HG02943 (cell line): ENCODE measurements around the gene RIOK1.

Experiments used
- ATAC-seq: cut with Tn5 transposase; IDR thresholded peaks from one replicate; pipeline ENCODE4 v1.9.1; 2021; ENCODE audit warnings: mild to moderate bottlenecking, low read depth, moderate library complexity; ENCODE audit not compliant: unreplicated experiment

Gene RIOK1

DNA sequence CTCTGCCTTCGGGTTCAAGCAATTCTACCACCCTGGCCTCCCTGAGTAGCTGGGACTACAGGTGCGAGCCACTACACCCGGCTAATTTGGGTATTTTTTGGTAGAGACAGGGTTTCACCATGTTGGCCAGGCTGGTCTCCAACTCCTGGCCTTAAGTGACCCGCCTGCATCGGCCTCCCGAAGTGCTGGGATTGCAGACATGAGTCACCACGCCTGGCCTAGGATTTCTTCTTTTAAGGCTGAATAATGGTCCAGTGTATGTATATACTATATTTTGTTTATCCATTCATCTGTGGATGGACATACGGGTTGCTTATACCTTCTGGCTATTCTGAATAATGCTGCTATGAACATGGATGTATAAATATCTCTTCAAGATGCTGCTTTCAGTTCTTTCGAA lies 17.1 kb downstream of the RIOK1 start:
- ATAC-seq: no peak

DNA sequence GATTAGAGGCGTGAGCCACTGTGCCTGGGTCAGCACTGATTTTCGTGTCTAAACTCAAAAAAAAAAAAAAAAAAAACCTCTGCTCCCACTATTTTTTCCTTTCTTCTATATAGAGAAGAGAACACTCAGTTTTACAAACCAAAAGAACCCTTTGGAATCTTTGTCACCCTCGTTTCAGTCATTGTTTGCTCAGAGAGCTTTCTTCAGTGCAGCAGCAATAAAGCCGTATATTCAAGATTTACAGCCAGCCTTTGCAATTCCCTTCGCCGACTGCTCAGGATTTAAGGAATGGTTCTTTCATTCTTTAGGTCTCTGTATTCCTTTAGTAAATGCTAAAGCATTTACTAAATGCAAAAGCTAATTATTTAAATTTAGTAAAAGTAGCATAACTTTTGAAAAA lies 20.1 kb downstream of the RIOK1 start:
- ATAC-seq: no peak

DNA sequence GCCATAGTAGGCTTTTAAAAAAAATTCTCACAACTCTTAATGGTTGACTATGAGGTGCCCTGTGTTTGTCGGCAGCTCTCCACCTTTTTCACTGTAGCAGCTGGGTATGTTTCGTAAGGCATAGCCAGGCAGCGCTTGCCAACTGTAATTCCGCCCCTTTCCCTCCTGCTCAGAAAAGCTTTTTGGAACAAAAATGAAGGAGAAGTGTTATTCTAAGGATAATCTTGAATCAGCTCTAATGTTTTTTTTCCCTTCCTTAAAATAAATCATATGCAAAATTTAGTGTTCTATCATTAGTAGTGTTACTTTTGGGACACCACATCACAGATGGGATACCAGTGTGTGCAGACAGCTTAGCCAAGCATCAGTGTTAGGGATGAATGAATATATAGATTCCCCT lies 21.2 kb downstream of the RIOK1 start:
- ATAC-seq: no peak

DNA sequence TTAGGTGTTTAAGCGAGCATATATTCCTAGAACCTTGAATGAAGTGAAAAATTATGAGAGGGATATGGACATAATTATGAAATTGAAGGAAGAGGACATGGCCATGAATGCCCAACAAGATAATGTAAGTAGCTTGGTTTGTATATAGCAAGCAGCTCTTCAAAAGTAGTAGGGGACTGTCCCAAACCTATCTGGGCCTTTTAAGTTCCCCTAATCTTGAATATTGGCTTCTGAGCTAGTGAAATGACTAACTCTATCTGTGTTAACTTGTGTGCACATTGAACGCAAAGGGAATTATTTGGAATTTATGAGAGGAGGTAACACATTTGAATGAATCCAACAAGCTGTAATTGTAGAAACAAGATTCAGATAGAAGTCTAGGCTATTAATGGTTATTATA lies 21.7 kb downstream of the RIOK1 start:
- no peak for ATAC-seq

DNA sequence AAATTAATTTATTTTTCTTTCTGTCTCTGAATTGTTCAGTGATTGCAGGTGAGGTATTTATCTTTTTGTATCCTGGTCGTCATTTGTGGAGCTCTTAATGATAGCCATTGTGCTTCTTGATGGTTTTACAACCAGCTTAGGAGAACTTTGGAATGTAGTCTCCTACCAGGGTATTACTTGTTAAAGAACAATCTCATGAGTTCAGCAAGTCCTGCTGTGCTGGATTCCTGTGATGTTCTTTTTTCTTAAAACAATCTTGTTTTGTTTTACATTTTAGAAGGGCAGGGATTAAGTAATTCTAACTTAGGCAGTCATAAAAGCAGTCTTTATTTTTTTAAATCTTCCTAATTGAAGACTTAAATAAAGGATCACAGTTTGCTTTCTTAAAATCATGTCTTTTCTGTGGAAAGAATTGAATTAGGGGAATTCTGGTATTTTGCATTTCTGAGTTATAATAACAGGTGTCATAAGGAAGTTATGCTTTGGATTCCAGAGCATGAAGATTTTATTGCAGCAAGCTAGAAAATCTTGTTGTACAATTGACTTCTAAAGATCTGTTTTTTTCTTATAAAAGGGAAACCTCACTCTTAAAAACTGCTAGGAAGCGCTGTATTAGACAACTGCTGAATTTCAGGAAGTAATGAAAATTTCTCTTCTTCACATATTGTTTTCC lies 23.7 kb downstream of the RIOK1 start:
- no peak for ATAC-seq

DNA sequence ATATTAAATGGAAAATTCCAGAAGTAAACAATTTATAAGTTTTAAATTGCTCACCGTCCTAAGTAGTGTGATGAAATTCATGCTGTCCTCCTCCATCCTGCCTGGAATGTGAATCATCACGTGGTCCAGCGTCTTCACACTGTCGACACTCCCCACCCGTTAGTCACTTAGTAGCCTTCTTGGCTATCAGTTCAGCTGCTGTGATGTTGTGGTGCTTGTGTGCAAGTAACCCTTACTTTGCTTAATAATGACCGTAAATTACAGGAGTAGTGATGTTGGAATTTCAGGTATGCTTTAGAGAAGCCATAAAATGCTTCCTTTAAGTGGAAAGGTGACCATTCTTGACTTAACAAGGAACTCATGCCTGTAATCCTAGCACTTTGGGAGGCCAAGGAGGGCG lies 25.2 kb downstream of the RIOK1 start:
- ATAC-seq: no peak

DNA sequence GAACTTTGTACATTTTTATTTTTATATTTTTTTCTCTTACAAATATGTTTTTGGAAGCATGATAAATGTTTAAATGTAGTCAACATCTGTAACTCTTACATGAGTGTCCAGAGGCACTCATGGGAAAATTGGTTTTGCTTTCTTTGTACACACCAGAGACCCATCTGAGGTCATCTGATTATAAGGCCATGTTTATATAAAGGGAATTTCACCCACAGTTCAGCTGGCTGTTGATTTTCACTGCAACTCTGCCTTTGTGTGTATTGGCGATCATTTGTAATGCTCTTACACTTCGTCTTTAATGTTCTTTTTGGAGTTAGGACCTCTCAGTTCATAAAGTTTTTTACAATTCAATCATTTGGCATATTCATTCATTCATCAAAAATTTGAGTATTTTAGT lies 28.1 kb downstream of the RIOK1 start:
- no peak for ATAC-seq

DNA sequence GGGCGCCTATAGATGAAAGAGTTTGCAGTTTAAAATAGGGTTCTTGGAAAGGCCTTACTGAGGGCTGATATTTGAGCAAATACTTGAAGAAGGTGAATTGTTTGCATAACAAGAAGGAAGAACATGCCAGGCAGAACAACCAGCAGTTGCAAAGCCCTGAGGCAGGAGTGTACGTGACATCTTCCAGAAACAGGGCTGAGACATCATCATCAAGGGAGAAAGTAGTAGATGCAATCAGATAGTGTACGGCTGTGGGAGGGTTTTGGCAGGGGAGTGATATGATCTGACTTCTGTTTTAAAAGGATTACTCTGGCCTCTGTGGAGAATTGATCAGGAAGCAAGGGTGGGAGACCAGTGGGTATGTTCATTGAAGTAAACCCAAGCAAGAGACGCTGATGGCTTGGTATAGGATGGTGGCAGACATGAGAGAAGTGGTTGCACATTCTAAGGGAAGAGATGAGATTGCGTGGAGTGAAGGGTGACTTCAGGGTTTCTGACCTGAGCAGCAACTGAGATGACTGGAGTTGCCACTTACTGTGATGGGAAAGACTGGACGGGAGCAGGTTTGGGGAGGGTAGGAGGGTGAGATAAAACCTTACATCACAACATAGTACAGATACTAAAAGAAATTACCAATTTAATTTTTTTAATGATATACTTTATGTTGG lies 28.8 kb downstream of the RIOK1 start:
- no peak for ATAC-seq

DNA sequence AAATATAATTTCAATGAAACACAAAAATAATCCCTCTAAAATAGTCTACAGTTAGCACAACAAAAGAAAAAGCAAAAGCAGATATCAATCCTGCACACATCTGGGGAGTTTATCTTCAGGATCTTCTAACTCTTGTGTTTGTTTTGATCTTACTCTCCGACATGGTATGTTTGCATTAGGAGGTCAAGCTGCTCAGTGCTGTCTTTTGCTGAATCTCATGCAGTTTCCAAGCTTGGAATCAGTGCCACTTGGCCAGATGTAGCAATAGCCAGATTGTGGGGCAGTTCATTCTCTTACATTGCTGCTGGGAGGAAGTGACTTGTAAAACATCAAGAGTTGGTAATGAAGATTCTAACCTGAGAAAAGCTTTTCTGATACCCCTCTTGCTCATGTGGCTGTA lies 29.5 kb downstream of the RIOK1 start:
- ATAC-seq: no peak

DNA sequence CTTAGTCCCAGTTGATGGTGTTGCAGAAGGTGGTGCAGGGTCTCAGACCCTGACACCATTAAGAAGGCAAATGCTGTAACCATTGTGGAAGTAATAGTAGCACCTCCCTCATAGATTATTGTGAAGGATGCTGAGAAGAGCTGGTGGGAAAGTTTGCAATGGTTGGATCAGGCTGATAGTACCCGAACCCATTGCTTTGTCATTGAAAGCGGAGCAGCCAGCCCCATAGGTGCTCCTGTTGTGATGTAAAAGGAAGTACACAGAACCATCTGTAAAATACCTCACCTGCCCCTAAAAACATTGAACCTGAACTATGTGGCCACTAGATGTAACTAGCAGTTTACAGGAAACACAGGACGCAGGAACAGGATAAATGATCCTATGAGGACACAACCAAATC lies 31.5 kb downstream of the RIOK1 start:
- no peak for ATAC-seq

DNA sequence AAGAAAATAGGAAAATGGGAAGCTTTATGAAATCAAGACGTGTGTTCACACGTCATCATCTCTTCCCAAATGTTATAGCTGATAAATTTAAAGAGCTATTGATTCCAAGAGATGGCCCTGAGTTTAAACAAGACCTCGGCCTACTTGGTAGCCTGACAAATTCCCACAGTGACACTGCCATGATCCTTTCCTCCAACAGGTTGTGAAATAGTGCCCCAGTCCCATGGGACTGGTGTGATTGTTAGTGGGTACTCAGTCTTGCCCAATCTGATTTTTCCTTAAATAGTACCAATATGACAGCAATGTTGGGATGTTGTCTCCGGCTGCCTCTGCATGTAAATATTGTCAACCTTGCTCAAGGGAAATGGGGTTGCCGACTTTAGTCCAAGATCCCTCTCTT lies 34.5 kb downstream of the RIOK1 start:
- no peak for ATAC-seq

DNA sequence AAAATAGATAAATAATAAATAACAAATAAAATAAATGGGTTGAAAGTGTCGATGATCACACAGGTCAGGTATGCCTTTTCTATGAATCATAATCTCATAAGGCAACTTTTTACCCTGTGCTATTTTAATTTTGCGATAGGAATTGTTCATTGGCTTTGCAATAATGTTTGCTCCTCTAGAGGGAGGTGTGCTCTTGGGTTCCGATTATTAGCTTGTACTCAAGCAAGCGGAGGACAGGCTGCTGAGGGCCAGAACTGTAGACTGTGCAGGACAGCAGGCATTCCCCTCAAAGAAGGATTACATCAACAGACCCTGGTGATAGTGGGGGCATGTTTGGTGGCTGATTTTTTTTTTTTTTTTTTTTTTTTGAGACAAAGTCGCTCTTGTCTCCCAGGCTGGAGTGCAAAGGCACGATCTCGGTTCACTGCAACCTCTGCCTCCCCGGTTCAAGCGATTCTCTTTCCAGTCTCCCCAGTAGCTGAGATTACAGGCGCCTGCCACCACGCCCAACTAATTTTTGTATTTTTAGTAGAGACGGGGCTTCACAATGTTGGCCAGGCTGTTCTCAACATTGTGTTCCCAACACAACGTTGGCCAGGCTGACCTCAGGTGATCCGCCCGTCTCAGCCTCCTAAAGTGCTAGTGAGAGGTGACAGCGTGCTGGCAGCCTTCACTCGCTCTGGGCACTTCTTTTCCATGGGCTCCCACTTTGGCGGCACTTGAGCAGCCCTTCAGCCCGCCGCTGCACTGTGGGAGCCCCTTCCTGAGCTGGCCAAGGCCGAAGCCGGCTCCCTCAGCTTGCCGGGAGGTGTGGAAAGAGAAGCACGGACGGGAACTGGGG lies 35.6 kb downstream of the RIOK1 start:
- ATAC-seq: no peak

DNA sequence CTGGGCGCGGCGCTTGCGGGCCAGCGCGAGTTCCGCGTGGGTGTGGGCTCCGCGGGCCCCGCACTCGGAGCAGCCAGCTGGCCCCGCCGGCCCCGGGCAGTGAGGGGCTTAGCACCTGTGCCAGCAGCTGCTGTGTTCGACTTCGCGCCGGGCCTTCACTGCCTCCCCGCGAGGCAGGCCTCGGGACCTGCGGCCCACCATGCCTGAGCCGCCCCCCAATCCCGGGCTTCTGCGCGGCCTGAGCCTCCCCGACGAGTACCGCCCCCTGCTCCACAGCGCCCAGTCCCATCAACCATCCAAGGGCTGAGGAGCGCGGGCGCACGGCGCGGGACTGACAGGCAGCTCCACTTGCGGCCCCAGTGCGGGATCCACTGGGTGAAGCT lies 36.2 kb downstream of the RIOK1 start:
- ATAC-seq: no peak

DNA sequence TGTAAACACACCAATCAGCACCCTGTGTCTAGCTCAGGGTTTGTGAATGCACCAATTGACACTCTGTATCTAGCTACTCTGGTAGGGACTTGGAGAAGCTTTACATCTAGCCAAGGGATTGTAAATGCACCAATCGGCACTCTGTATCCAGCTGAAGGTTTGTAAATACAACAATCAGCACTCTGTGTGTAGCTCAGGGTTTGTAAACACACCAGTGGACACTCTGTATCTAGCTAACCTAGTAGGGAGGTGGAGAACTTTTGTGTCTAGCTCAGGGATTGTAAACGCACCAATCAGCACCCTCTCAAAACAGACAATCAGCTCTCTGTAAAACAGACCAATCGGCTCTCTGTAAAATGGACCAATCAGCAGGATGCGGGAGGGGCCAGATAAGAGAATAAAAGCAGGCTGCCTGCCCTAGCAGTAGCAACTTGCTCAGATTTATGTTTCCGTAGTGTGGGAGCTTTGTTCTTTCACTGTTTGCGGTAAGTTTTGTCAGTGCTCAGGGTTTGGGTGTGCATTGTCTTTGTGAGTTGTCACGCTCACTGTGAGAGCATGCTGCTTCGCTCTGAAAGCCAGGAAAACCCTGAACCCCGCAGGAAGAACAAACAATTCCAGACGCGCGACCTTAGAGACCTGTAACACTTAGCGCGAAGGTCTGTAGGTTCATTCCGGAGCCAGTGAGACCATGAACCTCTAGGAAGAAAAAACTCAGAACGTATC lies 37.0 kb downstream of the RIOK1 start:
- ATAC-seq: no peak

DNA sequence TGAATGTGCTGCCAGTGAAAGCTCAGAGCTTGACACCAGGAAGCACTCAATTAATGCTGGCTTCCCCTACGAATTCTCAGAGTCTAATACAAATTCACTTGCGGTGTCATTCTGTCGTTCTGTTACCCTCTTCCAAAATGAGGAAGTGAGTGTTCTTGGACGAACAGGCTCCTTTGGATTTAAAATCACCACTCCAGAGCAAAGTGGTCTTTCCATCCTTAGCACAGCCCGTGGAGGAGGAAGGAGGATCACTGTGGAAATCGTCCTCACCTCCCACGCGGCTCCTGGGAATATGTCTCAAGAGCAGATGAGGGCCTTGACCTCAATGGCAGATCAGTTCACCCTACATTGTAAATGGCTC lies 41.7 kb downstream of the RIOK1 start:
- ATAC-seq: no peak

DNA sequence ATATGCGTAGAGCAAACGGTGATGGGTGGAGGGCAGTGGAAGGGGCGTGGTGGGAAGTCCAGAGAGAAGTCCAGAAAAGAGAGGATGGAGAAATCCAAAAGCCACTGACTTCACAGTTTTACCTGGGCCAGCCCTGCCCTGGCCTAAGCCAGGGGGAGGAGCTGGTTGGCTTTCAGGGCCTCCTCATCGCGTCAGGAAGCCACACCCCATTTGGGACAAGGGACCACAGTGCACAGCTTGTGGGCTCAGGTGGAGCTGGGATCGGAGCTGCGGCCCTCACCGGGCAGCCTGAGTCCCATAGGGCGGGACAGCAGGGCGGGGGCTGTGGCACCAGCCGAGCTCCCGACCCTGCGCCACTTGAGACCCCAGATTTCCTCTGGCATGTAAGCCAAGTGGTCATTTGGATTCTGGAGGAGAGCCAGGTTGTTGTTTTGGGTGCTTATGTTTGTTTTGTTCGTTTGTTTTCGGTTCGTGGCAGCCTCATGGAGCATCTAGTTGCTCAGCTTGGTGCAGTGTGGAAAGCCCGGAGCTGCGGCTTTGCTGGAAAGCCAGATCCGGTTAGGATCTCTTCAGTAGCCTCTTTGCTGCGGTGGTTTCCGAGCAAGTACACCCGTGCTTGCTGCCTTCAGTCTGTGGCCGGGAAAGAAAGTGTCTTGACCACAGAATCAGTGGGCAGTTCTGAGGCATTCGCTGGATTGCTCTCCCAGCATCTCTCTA lies 42.2 kb downstream of the RIOK1 start:
- ATAC-seq: no peak

DNA sequence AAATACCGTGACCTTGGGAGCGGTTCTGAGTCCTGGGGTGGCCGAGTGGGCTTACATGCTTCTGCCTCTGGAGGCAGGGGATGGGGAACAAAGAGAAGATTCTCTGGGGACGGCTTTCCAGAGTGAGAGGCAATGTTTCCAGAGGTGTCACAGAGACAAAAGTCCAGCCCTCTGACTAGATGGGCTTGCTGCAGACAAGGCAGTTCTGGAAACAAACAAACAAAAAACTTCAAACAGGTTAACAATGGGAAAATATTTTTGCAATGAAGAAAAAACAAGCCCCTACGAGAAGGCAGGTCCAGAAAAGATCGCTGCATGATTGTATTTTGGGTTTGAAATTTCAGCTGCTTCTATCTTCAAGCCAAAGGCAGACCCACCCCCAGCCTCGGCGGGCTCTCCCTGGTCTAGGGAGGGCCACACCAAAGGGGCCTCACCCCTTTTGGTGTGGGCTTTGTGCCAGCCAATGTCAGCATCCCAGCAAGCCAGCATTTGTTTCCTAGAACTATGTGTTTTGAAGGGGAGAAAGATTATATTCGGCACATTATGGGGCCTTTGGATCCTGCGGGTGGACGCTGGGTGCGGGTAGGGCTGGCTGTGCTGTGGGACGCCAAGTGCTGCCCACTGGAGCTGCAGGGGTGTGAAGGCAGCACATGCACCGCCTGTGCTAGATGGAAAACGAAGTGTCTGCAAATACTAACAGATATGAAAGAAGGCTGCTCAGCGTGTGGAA lies 42.9 kb downstream of the RIOK1 start:
- ATAC-seq: no peak

DNA sequence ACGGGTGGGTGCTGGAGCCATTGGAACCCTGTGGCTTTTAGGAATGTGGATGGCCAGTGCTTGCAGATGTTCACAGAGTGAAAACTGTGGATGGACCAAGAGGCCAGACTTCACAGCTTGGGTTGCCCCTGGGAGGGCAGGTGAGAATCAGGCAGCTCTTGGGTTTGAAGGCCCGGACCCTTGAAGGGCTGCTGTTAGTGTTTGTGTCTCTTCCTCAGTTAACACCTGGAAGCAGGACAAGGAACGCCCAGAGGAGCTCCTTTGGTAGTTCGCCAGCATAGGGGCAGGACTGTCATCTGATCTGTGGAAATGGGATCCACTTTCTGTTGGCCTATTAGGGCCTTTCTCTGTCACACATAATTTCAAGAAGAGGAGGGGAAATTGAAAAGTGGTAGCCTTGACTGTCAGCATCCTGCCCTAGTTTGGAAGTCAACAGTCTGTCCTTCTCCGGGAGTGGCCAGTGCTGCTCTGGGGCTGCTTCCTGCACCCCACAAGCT lies 43.6 kb downstream of the RIOK1 start:
- no peak for ATAC-seq

DNA sequence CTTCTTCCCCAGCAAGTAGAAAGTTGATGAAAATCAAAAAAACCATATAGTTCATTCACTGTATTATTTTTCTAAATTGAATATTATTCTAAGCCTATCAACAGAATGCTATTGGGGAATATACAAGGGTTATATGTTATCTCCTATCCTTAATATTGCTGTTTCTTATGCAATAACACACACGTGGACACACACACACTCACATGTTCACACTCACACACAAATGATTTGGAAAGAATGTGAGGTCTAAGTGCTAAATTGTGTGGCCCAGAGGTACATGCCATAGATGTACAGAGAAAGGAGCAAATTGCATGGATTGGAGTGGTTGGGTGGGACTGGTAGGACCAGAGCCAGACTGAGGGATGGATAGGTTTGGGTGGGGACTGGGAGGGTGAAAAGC lies 45.1 kb downstream of the RIOK1 start:
- ATAC-seq: no peak

DNA sequence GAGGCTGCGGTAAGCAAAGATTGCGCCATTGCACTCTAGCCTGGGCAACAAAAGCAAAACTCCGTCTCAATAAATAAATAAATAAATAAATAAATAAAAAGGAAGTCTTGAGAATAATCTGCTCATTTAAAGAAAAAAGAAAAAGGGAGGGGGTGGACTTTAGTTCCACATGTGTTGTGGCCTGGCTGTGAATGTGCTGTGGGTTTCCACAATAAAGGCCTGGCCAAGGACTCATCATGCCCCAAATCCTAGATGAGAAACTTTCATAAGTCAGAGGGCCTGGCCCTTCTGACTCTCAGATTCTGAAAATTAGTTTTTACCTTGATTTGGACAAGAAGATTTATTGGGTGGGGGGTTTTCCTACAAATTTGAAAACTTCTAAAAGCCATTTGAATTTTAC lies 48.4 kb downstream of the RIOK1 start:
- ATAC-seq: no peak
